Immature natural killer cell (primary cell): Measurements from ENCODE around the gene CCDC116. TPM values are rescaled to one million over a fixed set of nuclear protein-coding genes. Genes with fewer than 3 reads are reported as not detected.
"Not testable (repeated sequence)": the region's sequence is repeated elsewhere in the genome, so short reads cannot be mapped to it uniquely, and the experiment has no call there.

Experiments used
- DNase-seq, 3 donors: peaks; one replicate each; pipeline ENCODE4 v3.0.0; 2022; ENCODE audit warnings: mixed read lengths in 1 of 3
- H3K27ac Mint-ChIP-seq, 6 donors: one replicate each; pipeline ENCODE4 v1.8.0; 2020; ENCODE audit warnings: mixed read lengths in 6 of 6, mild to moderate bottlenecking in 5 of 6, inconsistent platforms in 4 of 6, moderate library complexity in 3 of 6
- H3K27me3 Mint-ChIP-seq, 3 donors: one replicate each; pipeline ENCODE4 v1.8.0; 2020 to 2021; ENCODE audit warnings: low read depth in 3 of 3, mild to moderate bottlenecking in 3 of 3, mixed read lengths in 3 of 3, moderate library complexity in 3 of 3, inconsistent platforms in 1 of 3
- H3K36me3 Mint-ChIP-seq, 3 donors: one replicate each; pipeline ENCODE4 v1.8.0; 2020; ENCODE audit warnings: mixed read lengths in 3 of 3, inconsistent platforms in 2 of 3, mild to moderate bottlenecking in 2 of 3
- H3K4me1 Mint-ChIP-seq, 2 donors: one replicate each; pipeline ENCODE4 v1.8.0; 2020; ENCODE audit warnings: inconsistent platforms in 2 of 2, mild to moderate bottlenecking in 2 of 2, mixed read lengths in 2 of 2, moderate library complexity in 1 of 2
- H3K4me3 Mint-ChIP-seq, 5 donors: one replicate each; pipeline ENCODE4 v1.8.0; 2020; ENCODE audit warnings: mild to moderate bottlenecking in 5 of 5, mixed read lengths in 5 of 5, inconsistent platforms in 3 of 5, moderate library complexity in 3 of 5
- H3K9me3 Mint-ChIP-seq, 6 donors: one replicate each; pipeline ENCODE4 v1.8.0; 2020; ENCODE audit warnings: mild to moderate bottlenecking in 6 of 6, mixed read lengths in 6 of 6, inconsistent platforms in 4 of 6, moderate library complexity in 3 of 6
- polyA plus RNA-seq, 3 donors: library from polyadenylated mRNA; unstranded; fragments of 300-500 nt; fragmentation: Illumina TruSeq; gene quantifications; one replicate each; pipeline ENCODE4 v1.2.3, GENCODE V29; 2021

Gene CCDC116
- polyA plus RNA-seq, 3 donors from 2014 or later: 0.13 TPM; not detected in 2

GRCh38 chr22:21617337-21617736 lies 15.2 kb upstream of the CCDC116 start:
- H3K4me3 Mint-ChIP-seq, H3K9me3 Mint-ChIP-seq, DNase-seq, H3K36me3 Mint-ChIP-seq: not testable (repeated sequence)
- Mint-ChIP-seq H3K27me3 (peaks cover 0 to 15% (median 8%) of the 10 kb centered on the region in 3 donors), H3K27ac (peak overlapping the region in 2 of 6 donors; percentile 28 to 40), H3K4me1 (peaks cover 23 to 38% of the 10 kb centered on the region in 2 donors)

DNA sequence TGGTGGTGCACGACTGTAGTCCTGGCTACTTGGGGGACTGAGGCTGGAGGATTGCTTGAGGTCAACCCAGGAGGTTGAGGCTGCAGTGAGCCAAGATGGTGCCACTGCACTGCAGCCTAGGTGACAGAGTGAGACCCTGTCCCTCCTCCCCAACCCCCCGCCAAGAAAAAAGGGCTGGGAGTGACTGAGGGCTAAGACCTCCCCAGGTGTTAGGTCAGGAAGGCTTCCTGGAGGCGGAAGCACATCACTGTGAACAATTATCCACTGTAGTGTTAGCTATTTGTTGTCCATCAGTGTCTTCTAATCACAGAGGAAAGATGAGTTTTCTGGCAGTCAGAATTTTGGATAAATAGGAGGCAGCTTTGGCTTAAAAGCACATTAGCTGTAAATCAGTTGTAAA lies 11.5 kb upstream of the CCDC116 start:
- Mint-ChIP-seq H3K27me3 (peaks cover 2 to 12% (median 8%) of the 10 kb centered on the region in 3 donors), H3K36me3 (no peaks in the 10 kb centered on the region), H3K4me1 (peaks cover 27 to 40% of the 10 kb centered on the region in 2 donors), H3K4me3 (no peak overlapping the region), H3K9me3 (no peaks in the 10 kb centered on the region), H3K27ac (peak overlapping the region in 1 of 6 donors; percentile 66)
- DNase-seq: no peak

DNA sequence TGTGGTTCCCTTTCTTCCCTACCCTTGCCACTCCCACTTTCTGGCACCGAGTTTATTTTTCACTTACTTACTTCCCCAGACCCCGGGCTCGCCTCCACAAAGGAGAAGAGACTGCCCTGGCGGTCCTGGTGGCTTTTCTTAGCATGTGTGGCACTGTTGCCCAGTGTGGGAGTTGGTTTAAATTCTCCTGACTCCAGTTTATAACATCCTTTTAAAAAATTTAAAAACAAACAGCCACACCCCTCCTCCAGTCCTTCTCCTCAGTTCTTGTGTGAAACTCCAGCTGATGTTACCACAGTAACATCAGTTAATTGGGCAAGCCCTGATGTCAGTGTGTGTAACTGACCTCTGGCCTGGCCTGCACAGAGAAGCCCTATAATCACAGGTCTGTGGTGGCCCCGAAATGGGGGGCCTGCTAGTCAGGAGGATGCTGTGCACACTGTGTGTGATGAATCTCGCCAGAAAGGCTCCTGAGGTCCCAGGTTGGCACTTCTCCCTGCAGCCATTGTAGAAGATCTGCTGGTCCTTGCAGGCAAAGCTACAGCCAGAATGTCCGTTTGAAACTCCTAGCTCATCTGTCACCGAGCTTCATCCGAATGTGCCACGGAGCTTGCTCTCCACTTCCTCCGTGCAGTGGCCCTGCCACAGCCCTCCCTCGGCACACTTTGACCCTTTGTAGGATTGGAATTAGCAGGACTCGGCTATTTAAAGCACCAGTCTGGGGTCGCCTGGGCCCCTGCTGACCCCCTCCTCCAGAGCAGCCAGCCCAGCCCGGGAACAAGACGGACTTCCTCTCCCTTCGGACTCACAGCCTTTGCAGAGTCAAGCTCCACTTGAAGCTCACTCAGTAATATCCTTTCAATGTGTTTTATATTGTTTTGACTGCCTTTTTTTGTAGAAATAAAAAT lies 10.3 kb upstream of the CCDC116 start:
- Mint-ChIP-seq H3K4me1 (peaks cover 33 to 46% of the 10 kb centered on the region in 2 donors), H3K36me3 (no peaks in the 10 kb centered on the region)

GRCh38 chr22:21622919-21623647 lies 9.5 kb upstream of the CCDC116 start:
- no peak for DNase-seq
- peaks cover 4 to 11% (median 5%) of the 10 kb centered on the region in 3 donors for H3K27me3 Mint-ChIP-seq
- peak overlapping the region in 3 of 6 donors; percentile 17 to 73 (median 34) for H3K27ac Mint-ChIP-seq
- no peaks in the 10 kb centered on the region for H3K36me3 Mint-ChIP-seq
- H3K9me3 Mint-ChIP-seq: no peaks in the 10 kb centered on the region
- no peak overlapping the region for H3K4me3 Mint-ChIP-seq
- H3K4me1 Mint-ChIP-seq: peaks cover 39 to 49% of the 10 kb centered on the region in 2 donors

More for the DNA sequence above, 10.3 kb upstream of the CCDC116 start:
- peak overlapping the region in 4 of 6 donors; percentile 23 to 73 (median 30) for H3K27ac Mint-ChIP-seq
- H3K9me3 Mint-ChIP-seq: no peaks in the 10 kb centered on the region
- DNase-seq: no peak
- H3K4me3 Mint-ChIP-seq: no peak overlapping the region
- H3K27me3 Mint-ChIP-seq: peaks cover 2 to 13% (median 6%) of the 10 kb centered on the region in 3 donors

- Mint-ChIP-seq H3K4me1 (peaks cover 42 to 53% of the 10 kb centered on the region in 2 donors), H3K27ac (no peak overlapping the region), H3K27me3 (peaks cover 4 to 9% (median 5%) of the 10 kb centered on the region in 3 donors), H3K4me3 (no peak overlapping the region), H3K9me3 (no peaks in the 10 kb centered on the region), H3K36me3 (no peaks in the 10 kb centered on the region)
- DNase-seq: no peak
Observed at GRCh38 chr22:21623648-21623970, 9.0 kb upstream of the CCDC116 start.

- peaks cover 40 to 53% of the 10 kb centered on the region in 2 donors for H3K4me1 Mint-ChIP-seq
- peak in 1 of 3 donors; percentile 14 for DNase-seq
- no peak overlapping the region for H3K4me3 Mint-ChIP-seq
- H3K27me3 Mint-ChIP-seq: peaks cover 2 to 11% (median 4%) of the 10 kb centered on the region in 3 donors
- H3K9me3 Mint-ChIP-seq: no peaks in the 10 kb centered on the region
- H3K36me3 Mint-ChIP-seq: no peaks in the 10 kb centered on the region
- peak overlapping the region in 5 of 6 donors; percentile 35 to 85 (median 68) for H3K27ac Mint-ChIP-seq
Observed at GRCh38 chr22:21624120-21624879, 8.3 kb upstream of the CCDC116 start.

- Mint-ChIP-seq H3K4me1 (peaks cover 37 to 53% of the 10 kb centered on the region in 2 donors), H3K9me3 (no peaks in the 10 kb centered on the region), H3K4me3 (no peak overlapping the region), H3K36me3 (no peaks in the 10 kb centered on the region), H3K27me3 (peaks cover 0 to 12% (median 4%) of the 10 kb centered on the region in 3 donors), H3K27ac (peak overlapping the region in 5 of 6 donors; percentile 35 to 85 (median 68))
- no peak for DNase-seq
Observed at GRCh38 chr22:21624880-21625791, 7.4 kb upstream of the CCDC116 start.

GRCh38 chr22:21626073-21626734 lies 6.4 kb upstream of the CCDC116 start:
- Mint-ChIP-seq H3K4me3 (peak overlapping the region in 3 of 5 donors; percentile 0 to 58 (median 54)), H3K27ac (peak overlapping the region in 5 of 6 donors; percentile 9 to 71 (median 48)), H3K27me3 (peaks cover 0 to 11% (median 4%) of the 10 kb centered on the region in 3 donors), H3K36me3 (no peaks in the 10 kb centered on the region), H3K9me3 (no peaks in the 10 kb centered on the region), H3K4me1 (peaks cover 40 to 57% of the 10 kb centered on the region in 2 donors)
- no peak for DNase-seq

- DNase-seq: no peak
- peaks cover 0 to 11% (median 4%) of the 10 kb centered on the region in 3 donors for H3K27me3 Mint-ChIP-seq
- H3K36me3 Mint-ChIP-seq: no peaks in the 10 kb centered on the region
- peak overlapping the region in 5 of 6 donors; percentile 40 to 71 (median 56) for H3K27ac Mint-ChIP-seq
- H3K9me3 Mint-ChIP-seq: no peaks in the 10 kb centered on the region
- H3K4me3 Mint-ChIP-seq: peak overlapping the region in 4 of 5 donors; percentile 44 to 66 (median 59)
- peaks cover 39 to 54% of the 10 kb centered on the region in 2 donors for H3K4me1 Mint-ChIP-seq
Observed at GRCh38 chr22:21626735-21627469, 5.7 kb upstream of the CCDC116 start.

GRCh38 chr22:21628386-21629254 lies 3.9 kb upstream of the CCDC116 start:
- Mint-ChIP-seq H3K4me3 (peak overlapping the region; percentile 86 to 94 (median 92)), H3K9me3 (peaks cover 0 to 2% (median 0%) of the 10 kb centered on the region in 6 donors), H3K36me3 (no peaks in the 10 kb centered on the region), H3K27ac (peak overlapping the region; percentile 76 to 93 (median 90)), H3K4me1 (peaks cover 35 to 42% of the 10 kb centered on the region in 2 donors), H3K27me3 (peaks cover 0 to 10% (median 2%) of the 10 kb centered on the region in 3 donors)
- DNase-seq: no peak
